Stimulated activated CD4-positive, alpha-beta T cell treated with anti-CD3 and anti-CD28 coated beads, Interleukin-15, amount 100 ng/mL, for 24 hours (primary cell): ENCODE results near the gene EFCAB5.
"Not testable (repeated sequence)": the region's sequence is repeated elsewhere in the genome, so short reads cannot be mapped to it uniquely, and the experiment has no call there.

Source experiments
- DNase-seq: peaks from one replicate; pipeline ENCODE4 v3.0.0-alpha.2; 2020

The EFCAB5 gene

GRCh38 chr17:30103921-30104320 lies 162.5 kb downstream of the EFCAB5 start:
- DNase-seq: no peak

- DNase-seq: peak; percentile 79
Observed at GRCh38 chr17:30104575-30105339, 163.3 kb downstream of the EFCAB5 start.

GRCh38 chr17:30112794-30113193 lies 171.4 kb downstream of the EFCAB5 start:
- no peak for DNase-seq

- DNase-seq: no peak
Observed at GRCh38 chr17:30113213-30113612, 171.8 kb downstream of the EFCAB5 start.

- DNase-seq: no peak
Observed at GRCh38 chr17:30116345-30116660, 174.9 kb downstream of the EFCAB5 start.

- DNase-seq: peak; percentile 97
Observed at GRCh38 chr17:30116661-30117551, 175.5 kb downstream of the EFCAB5 start, which contains the start of gene NSRP1. Gene NSRP1, plus strand, starts transcription at chr17:30116816. Its CDS starts 28 bp downstream, at chr17:30116844.

- no peak for DNase-seq
Observed at GRCh38 chr17:30117675-30118081, 176.2 kb downstream of the EFCAB5 start.

GRCh38 chr17:30118635-30119034 lies 177.2 kb downstream of the EFCAB5 start:
- DNase-seq: not testable (repeated sequence)

- no peak for DNase-seq
Observed at GRCh38 chr17:30124273-30124796, 182.9 kb downstream of the EFCAB5 start.

- DNase-seq: no peak
Observed at GRCh38 chr17:30130121-30130520, 188.7 kb downstream of the EFCAB5 start.

- DNase-seq: no peak
Observed at GRCh38 chr17:30132615-30133014, 191.2 kb downstream of the EFCAB5 start.

GRCh38 chr17:30133197-30133596 lies 191.8 kb downstream of the EFCAB5 start:
- DNase-seq: no peak

- DNase-seq: no peak
Observed at GRCh38 chr17:30134551-30134950, 193.1 kb downstream of the EFCAB5 start.

GRCh38 chr17:30137158-30137557 lies 195.7 kb downstream of the EFCAB5 start:
- DNase-seq: no peak

- DNase-seq: peak; percentile 27
Observed at GRCh38 chr17:30147860-30148259, 206.4 kb downstream of the EFCAB5 start.

GRCh38 chr17:30148376-30148775 lies 206.9 kb downstream of the EFCAB5 start:
- no peak for DNase-seq

- DNase-seq: no peak
Observed at GRCh38 chr17:30151471-30151870, 210.0 kb downstream of the EFCAB5 start.

GRCh38 chr17:30153463-30153862 lies 212.0 kb downstream of the EFCAB5 start:
- no peak for DNase-seq

GRCh38 chr17:30155389-30155788 lies 214.0 kb downstream of the EFCAB5 start:
- DNase-seq: no peak
